DMS 273 (cell line): ENCODE results near the gene LYG2.
"Not testable (repeated sequence)": the region's sequence is repeated elsewhere in the genome, so short reads cannot be mapped to it uniquely, and the experiment has no call there.

Experiments
- DNase-seq: peaks from one replicate; lab custom pipeline; 2025; ENCODE audit not compliant: unreplicated experiment; lab: John Stamatoyannopoulos, UW

The LYG2 gene

DNA sequence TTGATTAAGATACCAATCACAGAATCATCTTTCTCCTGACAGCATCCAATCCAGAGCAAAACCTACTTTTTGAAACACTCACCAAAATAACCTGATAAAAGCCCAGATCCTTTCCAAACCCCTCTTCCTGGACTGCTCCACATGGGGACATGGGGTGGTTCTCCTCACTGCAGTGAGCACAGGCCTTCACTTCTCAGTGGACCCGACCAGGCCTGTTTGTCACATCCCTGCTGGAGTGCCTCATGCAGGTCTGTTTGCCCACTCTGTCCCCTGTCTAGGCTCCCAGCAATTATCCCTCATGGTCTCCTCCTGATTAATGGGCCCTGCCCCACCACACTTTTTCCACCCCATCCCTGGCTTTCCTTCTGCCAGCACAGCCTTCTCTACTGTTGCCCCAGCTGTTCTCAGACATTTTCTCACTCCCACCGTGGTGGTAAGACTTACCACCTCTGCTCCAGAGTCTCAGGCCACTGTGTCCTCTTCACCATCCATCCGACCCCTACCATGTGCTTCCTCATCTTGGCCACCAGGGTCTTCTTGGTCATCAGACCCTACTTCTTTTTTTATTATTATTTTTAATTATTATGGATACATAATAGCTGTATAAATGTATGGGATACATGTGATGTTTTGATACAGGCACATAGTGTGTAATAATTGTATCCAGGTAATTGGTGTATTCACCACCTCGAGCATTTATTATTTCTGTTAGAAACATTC lies 53.3 kb downstream of the LYG2 start:
- no peak for DNase-seq

GRCh38 chr2:99200076-99200800 lies 55.2 kb downstream of the LYG2 start:
- no peak for DNase-seq

DNA sequence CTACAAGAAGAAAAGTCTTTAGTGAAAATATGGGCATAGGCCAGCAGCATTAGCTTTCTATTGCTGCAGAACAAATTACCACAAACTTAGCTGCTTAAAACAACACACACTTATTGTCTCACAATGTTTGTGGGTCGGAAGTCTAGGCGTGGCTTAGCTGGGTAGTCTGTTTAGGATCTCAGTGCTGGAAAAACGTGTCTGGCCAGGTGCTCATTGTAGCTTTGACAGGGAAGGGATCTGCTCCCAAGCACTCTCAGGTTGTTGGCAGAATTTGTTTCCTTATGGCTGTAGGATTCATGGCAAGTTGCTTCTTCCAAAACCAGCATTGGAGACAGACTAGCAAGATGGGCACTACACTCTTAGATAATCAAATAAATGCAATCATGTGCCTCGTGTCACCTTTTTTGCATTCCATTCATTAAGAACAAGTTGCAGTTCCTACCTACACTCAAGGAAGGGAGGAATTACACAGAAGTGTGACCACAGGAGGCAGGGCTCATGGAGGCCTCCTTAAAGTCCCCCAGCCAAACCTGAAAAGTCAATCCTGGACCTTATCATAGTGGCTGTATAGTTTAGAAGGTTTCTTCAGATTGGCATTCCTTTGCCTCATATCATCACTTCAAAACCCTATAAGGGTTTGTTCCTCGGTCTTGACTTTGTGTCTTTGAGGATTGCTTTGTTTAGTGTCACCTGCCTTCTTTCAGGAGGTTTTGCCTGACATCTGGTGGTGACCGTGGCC lies 57.2 kb downstream of the LYG2 start:
- no peak for DNase-seq

GRCh38 chr2:99192364-99192763 lies 63.1 kb downstream of the LYG2 start:
- DNase-seq: not testable (repeated sequence)
